SIG-M5 treated with dmso at 0.1 percent for 504 hours (cell line): ENCODE data around the gene APC2.

Source experiments
- DNase-seq: peaks from one replicate; lab custom pipeline; 2025; ENCODE audit not compliant: unreplicated experiment; lab: John Stamatoyannopoulos, UW

Gene APC2

GRCh38 chr19:1449467-1450442 lies at the start of gene APC2:
Gene APC2 (plus strand): TSS chr19:1450121. CDS start chr19:1453002, 2,881 bp downstream.
- DNase-seq: no peak

GRCh38 chr19:1400281-1401137 lies 49.4 kb upstream of the APC2 start:
- DNase-seq: no peak

GRCh38 chr19:1401138-1401888 lies 48.6 kb upstream of the APC2 start, which contains the start of gene GAMT:
Gene GAMT (minus strand): TSS chr19:1401542. CDS start chr19:1401476, 66 bp downstream.
- no peak for DNase-seq

GRCh38 chr19:1401889-1402217 lies 48.1 kb upstream of the APC2 start:
- no peak for DNase-seq

- DNase-seq: no peak
These were observed 47.4 kb upstream of the APC2 start for GRCh38 chr19:1402411-1403070.

GRCh38 chr19:1406774-1407527 lies 43.0 kb upstream of the APC2 start:
- DNase-seq: peak; percentile 87

GRCh38 chr19:1407528-1408299 lies 42.2 kb upstream of the APC2 start, which contains the start of gene DAZAP1:
Gene DAZAP1 (plus strand): TSS chr19:1407586. CDS start chr19:1407774, 188 bp downstream.
- no peak for DNase-seq

- no peak for DNase-seq
These were observed 41.4 kb upstream of the APC2 start for GRCh38 chr19:1408300-1409203.

- no peak for DNase-seq
These were observed 40.5 kb upstream of the APC2 start for GRCh38 chr19:1409204-1410005.

- no peak for DNase-seq
These were observed 39.7 kb upstream of the APC2 start for GRCh38 chr19:1410136-1410786.

GRCh38 chr19:1410789-1411188 lies 39.1 kb upstream of the APC2 start:
- DNase-seq: no peak

- DNase-seq: no peak
These were observed 38.4 kb upstream of the APC2 start for GRCh38 chr19:1411255-1412191.

GRCh38 chr19:1412323-1412923 lies 37.5 kb upstream of the APC2 start:
- DNase-seq: no peak

- DNase-seq: no peak
These were observed 36.7 kb upstream of the APC2 start for GRCh38 chr19:1412995-1413800.
